ENCODE data around the gene SEMA3B. TPM values are rescaled to one million over a fixed set of nuclear protein-coding genes. Genes with fewer than 3 reads are reported as not detected.
"Not testable (repeated sequence)": the region's sequence is repeated elsewhere in the genome, so short reads cannot be mapped to it uniquely, and the experiment has no call there.

SEMA3B gene
- total and polyA plus RNA-seq, 2 experiments from 2014 or later: 2.4 to 3.3 TPM

- TF ChIP-seq ZNF462 (CRISPR knock-in tag; IDR thresholded peaks at IDR 0.05): no peak
Measured at GRCh38 chr3:50304601-50305000, 35.7 kb downstream of the SEMA3B start (continued).

- not testable (repeated sequence) for H3K9me2 ChIP-seq (ENCODE audit: insufficient read depth); H4K20me1 ChIP-seq (replicated peaks; ENCODE audit: insufficient read depth); H3K4me1 ChIP-seq (ENCODE audit: insufficient read depth); H3K4me3 Mint-ChIP-seq; H3K27ac ChIP-seq (ENCODE audit: low read depth); H3K27me3 Mint-ChIP-seq (ENCODE audit: insufficient read depth, low read depth, poor library complexity); H3K79me2 ChIP-seq (replicated peaks; ENCODE audit: insufficient read depth); H3F3A ChIP-seq (replicated peaks; ENCODE audit: low read depth); H2AFZ ChIP-seq; H3K36me3 ChIP-seq (ENCODE audit: insufficient read depth); ATAC-seq; DNase-seq (ENCODE audit: low spot score); H3K27me3 ChIP-seq (ENCODE audit: insufficient read depth); H3K4me1 Mint-ChIP-seq; H3K4me2 ChIP-seq; H3K27ac Mint-ChIP-seq; H3K4me3 ChIP-seq
- Mint-ChIP-seq H3K9me3 (peaks cover 50% of the 10 kb centered on the region), H3K36me3 (ENCODE audit: low read depth) (peaks cover 58% of the 10 kb centered on the region)
Measured at GRCh38 chr3:50312041-50312440, 43.1 kb downstream of the SEMA3B start.

- H3K27me3 Mint-ChIP-seq (ENCODE audit: insufficient read depth, low read depth, poor library complexity): peaks cover 7% of the 10 kb centered on the region
- DNase-seq (ENCODE audit: low spot score) (no peak), ATAC-seq (no peak)
- no peak overlapping the region for H3K27ac ChIP-seq (ENCODE audit: low read depth)
- peaks cover 6% of the 10 kb centered on the region for H3K36me3 ChIP-seq (ENCODE audit: insufficient read depth)
- no peaks in the 10 kb centered on the region; the same call in 1 of the 2 replicates for H3K4me1 ChIP-seq (ENCODE audit: insufficient read depth)
- no peak overlapping the region for H2AFZ ChIP-seq
- no peaks in the 10 kb centered on the region for H3K9me2 ChIP-seq (ENCODE audit: insufficient read depth)
- H3F3A ChIP-seq (replicated peaks; ENCODE audit: low read depth): 0 out of 2 replicates have a peak, but pooled peaks cover 6% of the 10 kb centered on the region
- peaks cover 66% of the 10 kb centered on the region for H3K36me3 Mint-ChIP-seq (ENCODE audit: low read depth)
- H3K9me3 Mint-ChIP-seq: peaks cover 28% of the 10 kb centered on the region
- H3K4me3 ChIP-seq: no peak overlapping the region
- H3K4me2 ChIP-seq: no peak overlapping the region
- peaks cover 11% of the 10 kb centered on the region for H3K79me2 ChIP-seq (replicated peaks; ENCODE audit: insufficient read depth)
- H3K27me3 ChIP-seq (ENCODE audit: insufficient read depth): no peaks in the 10 kb centered on the region
- no peaks in the 10 kb centered on the region; the same call in 1 of the 2 replicates for H4K20me1 ChIP-seq (replicated peaks; ENCODE audit: insufficient read depth)
- H3K27ac Mint-ChIP-seq: no peak overlapping the region
- H3K4me1 Mint-ChIP-seq: peaks cover 10% of the 10 kb centered on the region
- H3K4me3 Mint-ChIP-seq: no peak overlapping the region
- TF ChIP-seq CTCF (conservative IDR thresholded peaks at IDR 0.05; ENCODE audit: low read depth in 2 of 2) (no peak), JUNB (IDR thresholded peaks at IDR 0.05; ENCODE audit: unreplicated experiment) (no peak), ZNF331 (CRISPR knock-in tag; IDR thresholded peaks at IDR 0.05; ENCODE audit: low read depth) (no peak), EZH2phosphoT487 (IDR thresholded peaks at IDR 0.05; ENCODE audit: unreplicated experiment) (no peak), ETS1 (IDR thresholded peaks at IDR 0.05) (no peak), EZH2 (IDR thresholded peaks at IDR 0.05; ENCODE audit: low read depth, unreplicated experiment) (no peak)
Measured at GRCh38 chr3:50314342-50314741, 45.4 kb downstream of the SEMA3B start.
